DOHH2 (cell line): ENCODE data around the gene CENPO.

ENCODE experiments used
- CTCF ChIP-seq: fragments of 200-600 bp; sonication (generic); IDR thresholded peaks from one replicate; pipeline ENCODE4 v1.5.1; 2014; ENCODE audit warnings: antibody characterized with exemption, mild to moderate bottlenecking, low read depth, low read length; ENCODE audit not compliant: poor library complexity, severe bottlenecking
- EZH2phosphoT487 ChIP-seq: fragments of 200-600 bp; sonication (generic); IDR thresholded peaks from 2 replicates; pipeline ENCODE4 v1.6.1; 2017; ENCODE audit warnings: borderline replicate concordance, mild to moderate bottlenecking, antibody characterized with exemption, low read length, moderate library complexity, mixed read lengths

DNA sequence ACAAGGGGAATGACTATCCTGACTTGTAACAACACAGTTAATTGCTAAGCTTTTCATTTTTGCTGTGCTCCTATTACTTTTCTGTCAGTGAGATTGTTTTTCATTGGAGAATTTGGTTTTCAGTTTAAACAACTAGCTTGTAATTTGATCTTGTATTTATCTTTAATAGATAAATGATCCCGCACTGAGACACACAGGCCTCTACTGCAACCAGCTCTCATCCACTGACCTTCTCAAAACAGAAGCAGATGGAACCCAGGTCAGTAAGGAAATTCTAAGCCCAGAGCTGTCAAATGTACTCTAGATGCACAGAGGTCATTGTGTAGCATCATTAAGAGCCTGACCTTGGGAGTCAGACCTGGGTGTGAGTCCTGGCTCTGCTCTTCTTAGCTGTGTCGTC, 30.7 kb upstream of the CENPO start:
- TF ChIP-seq EZH2phosphoT487 = no peak
- TF ChIP-seq CTCF = no peak
